Parathyroid adenoma (tissue), 2 donors: ENCODE results near the gene PRTN3.
"Not testable (repeated sequence)": the region's sequence is repeated elsewhere in the genome, so short reads cannot be mapped to it uniquely, and the experiment has no call there.

Experiments
- H2AFZ ChIP-seq: fragments of 300-600 bp; sonication (generic); one replicate; pipeline ENCODE4 v1.7.0; 2017; ENCODE audit warnings: antibody characterized with exemption, mild to moderate bottlenecking
- H3K27ac ChIP-seq: fragments of 300-600 bp; sonication (generic); one replicate; pipeline ENCODE4 v1.7.0; 2017
- H3K27me3 ChIP-seq: fragments of 300-600 bp; sonication (generic); one replicate; pipeline ENCODE4 v1.7.0; 2017; ENCODE audit warnings: low read length; ENCODE audit not compliant: control insufficient read depth, insufficient read depth
- H3K36me3 ChIP-seq: fragments of 300-600 bp; sonication (generic); one replicate; pipeline ENCODE4 v1.7.0; 2017; ENCODE audit warnings: low read length; ENCODE audit not compliant: control insufficient read depth, insufficient read depth
- H3K4me1 ChIP-seq: fragments of 300-600 bp; sonication (generic); one replicate; pipeline ENCODE4 v1.7.0; 2017; ENCODE audit warnings: control low read depth
- H3K4me2 ChIP-seq: fragments of 300-600 bp; sonication (generic); one replicate; pipeline ENCODE4 v1.7.0; 2017; ENCODE audit warnings: low read length
- H3K4me3 ChIP-seq: fragments of 300-600 bp; sonication (generic); one replicate; pipeline ENCODE4 v1.7.0; 2017; ENCODE audit warnings: low read depth, low read length
- H3K79me2 ChIP-seq: fragments of 300-600 bp; sonication (generic); one replicate; pipeline ENCODE4 v1.7.0; 2017; ENCODE audit warnings: control low read depth
- H3K9ac ChIP-seq: fragments of 300-600 bp; sonication (generic); one replicate; pipeline ENCODE4 v1.7.0; 2017; ENCODE audit warnings: mild to moderate bottlenecking
- H3K9me3 ChIP-seq: fragments of 300-600 bp; sonication (generic); one replicate; pipeline ENCODE4 v1.7.0; 2017; ENCODE audit warnings: low read length; ENCODE audit not compliant: control insufficient read depth
- TF ChIP-seq, protein P1 (sequence below): fragments of 300-600 bp; sonication (generic); IDR thresholded peaks from one replicate; pipeline ENCODE4 v1.7.0; 2017; ENCODE audit warnings: antibody characterized with exemption, mild to moderate bottlenecking
- donor health status: primary hyperparathyroidism.

Gene PRTN3

DNA sequence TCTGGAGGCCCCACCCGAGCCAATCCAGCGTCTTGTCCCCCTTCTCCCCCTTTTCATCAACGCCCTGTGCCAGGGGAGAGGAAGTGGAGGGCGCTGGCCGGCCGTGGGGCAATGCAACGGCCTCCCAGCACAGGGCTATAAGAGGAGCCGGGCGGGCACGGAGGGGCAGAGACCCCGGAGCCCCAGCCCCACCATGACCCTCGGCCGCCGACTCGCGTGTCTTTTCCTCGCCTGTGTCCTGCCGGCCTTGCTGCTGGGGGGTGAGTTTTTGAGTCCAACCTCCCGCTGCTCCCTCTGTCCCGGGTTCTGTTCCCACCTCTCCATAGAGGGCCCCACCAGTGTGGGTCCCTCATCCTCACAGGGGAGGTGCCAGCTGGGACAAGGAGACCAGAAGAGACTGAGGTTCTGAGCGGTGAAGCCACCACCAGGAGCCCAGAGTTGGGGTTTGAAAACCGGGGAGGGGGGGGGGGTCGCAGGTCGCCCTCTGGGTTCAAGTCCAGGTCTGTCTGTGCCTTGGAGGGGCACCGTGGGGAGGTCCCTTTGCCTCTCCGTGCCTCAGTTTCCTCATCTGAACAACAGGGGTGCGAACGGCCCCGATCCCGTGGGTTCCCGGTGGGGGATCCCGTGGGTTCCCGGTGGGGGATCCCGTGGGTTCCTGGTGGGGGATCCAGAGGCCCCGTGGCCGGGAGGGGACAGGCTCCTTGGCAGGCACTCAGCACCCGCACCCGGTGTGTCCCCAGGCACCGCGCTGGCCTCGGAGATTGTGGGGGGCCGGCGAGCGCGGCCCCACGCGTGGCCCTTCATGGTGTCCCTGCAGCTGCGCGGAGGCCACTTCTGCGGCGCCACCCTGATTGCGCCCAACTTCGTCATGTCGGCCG, 11.6 kb downstream of the PRTN3 start, which contains the start of gene ELANE:
TSS of gene ELANE (plus strand) at position 168 of the 878 bp plus-strand sequence. CDS start at position 194, 26 bp downstream.
- peak within 1 kb of the TSS; percentile 30 for H3K27ac ChIP-seq
- no peaks in the 10 kb centered on the region for H3K27me3 ChIP-seq
- no peak within 1 kb of the TSS for H2AFZ ChIP-seq
- H3K79me2 ChIP-seq = no peaks in the 10 kb centered on the region
- no peaks in the 10 kb centered on the region for H3K36me3 ChIP-seq
- H3K4me2 ChIP-seq = no peak within 1 kb of the TSS
- TF ChIP-seq, protein P1, sequence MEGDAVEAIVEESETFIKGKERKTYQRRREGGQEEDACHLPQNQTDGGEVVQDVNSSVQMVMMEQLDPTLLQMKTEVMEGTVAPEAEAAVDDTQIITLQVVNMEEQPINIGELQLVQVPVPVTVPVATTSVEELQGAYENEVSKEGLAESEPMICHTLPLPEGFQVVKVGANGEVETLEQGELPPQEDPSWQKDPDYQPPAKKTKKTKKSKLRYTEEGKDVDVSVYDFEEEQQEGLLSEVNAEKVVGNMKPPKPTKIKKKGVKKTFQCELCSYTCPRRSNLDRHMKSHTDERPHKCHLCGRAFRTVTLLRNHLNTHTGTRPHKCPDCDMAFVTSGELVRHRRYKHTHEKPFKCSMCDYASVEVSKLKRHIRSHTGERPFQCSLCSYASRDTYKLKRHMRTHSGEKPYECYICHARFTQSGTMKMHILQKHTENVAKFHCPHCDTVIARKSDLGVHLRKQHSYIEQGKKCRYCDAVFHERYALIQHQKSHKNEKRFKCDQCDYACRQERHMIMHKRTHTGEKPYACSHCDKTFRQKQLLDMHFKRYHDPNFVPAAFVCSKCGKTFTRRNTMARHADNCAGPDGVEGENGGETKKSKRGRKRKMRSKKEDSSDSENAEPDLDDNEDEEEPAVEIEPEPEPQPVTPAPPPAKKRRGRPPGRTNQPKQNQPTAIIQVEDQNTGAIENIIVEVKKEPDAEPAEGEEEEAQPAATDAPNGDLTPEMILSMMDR = no peak
- no peak within 1 kb of the TSS for H3K4me3 ChIP-seq
- no peaks in the 10 kb centered on the region for H3K9me3 ChIP-seq
- H3K9ac ChIP-seq = no peak within 1 kb of the TSS
- H3K4me1 ChIP-seq = peaks cover 4% of the 10 kb centered on the region

DNA sequence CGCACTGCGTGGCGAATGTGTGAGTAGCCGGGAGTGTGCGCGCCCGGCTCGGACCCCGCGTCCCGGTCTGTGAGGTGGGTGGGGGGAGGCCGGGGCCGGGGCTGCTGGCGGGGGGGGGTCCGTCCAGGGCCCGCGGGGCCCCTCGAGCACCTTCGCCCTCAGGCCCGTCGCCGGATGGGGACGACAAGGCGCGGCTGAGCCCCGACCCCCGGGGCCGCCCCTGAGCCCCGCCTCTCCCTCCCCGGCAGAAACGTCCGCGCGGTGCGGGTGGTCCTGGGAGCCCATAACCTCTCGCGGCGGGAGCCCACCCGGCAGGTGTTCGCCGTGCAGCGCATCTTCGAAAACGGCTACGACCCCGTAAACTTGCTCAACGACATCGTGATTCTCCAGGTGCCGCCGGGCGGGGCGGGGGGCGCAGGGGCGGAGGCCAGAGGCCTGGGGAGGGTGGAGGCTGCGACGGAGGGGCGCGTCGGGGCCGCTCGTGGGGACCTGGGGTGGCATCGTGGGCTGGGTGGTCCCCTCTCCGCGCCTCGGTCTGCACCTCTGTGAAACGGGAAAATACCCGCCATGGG, 12.3 kb downstream of the PRTN3 start:
- H3K4me2 ChIP-seq = no peak overlapping the region
- H2AFZ ChIP-seq = no peak overlapping the region
- no peak overlapping the region for H3K27ac ChIP-seq
- H3K27me3 ChIP-seq = no peaks in the 10 kb centered on the region
- peaks cover 4% of the 10 kb centered on the region for H3K4me1 ChIP-seq
- no peaks in the 10 kb centered on the region for H3K36me3 ChIP-seq
- no peak overlapping the region for H3K4me3 ChIP-seq
- TF ChIP-seq, protein P1 = no peak
- H3K9me3 ChIP-seq = no peaks in the 10 kb centered on the region
- H3K9ac ChIP-seq = no peak overlapping the region
- no peaks in the 10 kb centered on the region for H3K79me2 ChIP-seq

DNA sequence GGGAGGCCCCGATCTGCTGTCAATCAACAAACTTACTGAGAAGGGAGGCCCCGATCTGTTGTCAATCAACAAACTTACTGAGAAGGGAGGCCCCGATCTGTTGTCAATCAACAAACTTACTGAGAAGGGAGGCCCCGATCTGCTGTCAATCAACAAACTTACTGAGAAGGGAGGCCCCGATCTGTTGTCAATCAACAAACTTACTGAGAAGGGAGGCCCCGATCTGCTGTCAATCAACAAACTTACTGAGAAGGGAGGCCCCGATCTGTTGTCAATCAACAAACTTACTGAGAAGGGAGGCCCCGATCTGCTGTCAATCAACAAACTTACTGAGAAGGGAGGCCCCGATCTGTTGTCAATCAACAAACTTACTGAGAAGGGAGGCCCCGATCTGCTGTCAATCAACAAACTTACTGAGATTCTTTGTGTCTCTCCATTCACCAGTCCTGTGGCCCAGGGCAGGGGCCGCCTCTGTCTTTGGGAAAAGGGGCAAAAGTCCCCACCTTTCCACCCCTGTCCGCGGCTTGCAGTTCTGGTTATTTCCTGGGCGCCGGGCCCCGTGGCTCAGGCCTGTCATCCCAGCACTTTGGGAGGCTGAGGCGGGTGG, 12.9 kb downstream of the PRTN3 start:
- H3K9ac ChIP-seq, H3K79me2 ChIP-seq, H3K4me2 ChIP-seq, H3K27ac ChIP-seq, H3K4me3 ChIP-seq, H3K9me3 ChIP-seq, H3K4me1 ChIP-seq, H3K36me3 ChIP-seq, H3K27me3 ChIP-seq, H2AFZ ChIP-seq: not testable (repeated sequence)

DNA sequence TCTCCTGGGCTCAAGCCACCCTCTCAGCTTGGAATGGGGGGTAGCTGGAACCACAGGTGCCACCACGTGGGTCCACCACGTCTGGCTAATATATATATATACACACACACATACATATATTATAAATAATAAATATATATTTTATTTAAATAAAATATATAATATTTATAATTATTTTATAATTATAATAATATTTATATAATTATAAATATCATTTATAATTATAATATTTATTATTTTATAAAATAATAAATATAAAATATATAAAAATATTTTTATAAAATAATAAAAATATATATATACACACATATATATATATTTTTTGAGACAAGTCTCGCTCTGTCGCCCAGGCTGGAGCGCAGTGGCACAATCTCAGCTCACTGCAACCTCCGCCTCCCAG, 13.8 kb downstream of the PRTN3 start:
- H3K4me1 ChIP-seq = peaks cover 4% of the 10 kb centered on the region
- H3K27me3 ChIP-seq = no peaks in the 10 kb centered on the region
- TF ChIP-seq, protein P1 = no peak
- H2AFZ ChIP-seq = no peak overlapping the region
- H3K4me2 ChIP-seq = no peak overlapping the region
- no peak overlapping the region for H3K27ac ChIP-seq
- no peak overlapping the region for H3K4me3 ChIP-seq
- H3K9ac ChIP-seq = no peak overlapping the region
- H3K36me3 ChIP-seq = no peaks in the 10 kb centered on the region
- H3K79me2 ChIP-seq = no peaks in the 10 kb centered on the region
- no peaks in the 10 kb centered on the region for H3K9me3 ChIP-seq

DNA sequence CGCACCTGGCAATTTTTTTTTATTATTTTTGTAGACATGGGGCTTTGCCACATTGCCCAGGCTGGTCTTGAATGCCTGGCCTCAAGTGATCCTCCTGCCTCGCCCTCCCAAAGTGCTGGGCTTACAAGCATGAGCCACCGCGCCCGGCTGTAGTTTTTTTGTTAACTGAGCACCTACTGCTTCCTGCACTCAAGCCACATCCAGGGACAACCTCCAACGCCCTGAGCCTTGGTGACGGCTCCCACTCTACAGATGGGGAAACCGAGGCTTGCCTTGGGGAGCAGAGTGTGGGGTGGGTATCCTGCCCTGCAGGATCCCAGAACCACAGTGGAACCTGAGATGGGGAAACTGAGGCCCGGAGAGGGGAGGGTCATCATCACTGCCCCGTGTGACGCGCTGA, 14.3 kb downstream of the PRTN3 start:
- peaks cover 4% of the 10 kb centered on the region for H3K4me1 ChIP-seq
- no peak overlapping the region for H3K4me2 ChIP-seq
- H3K27ac ChIP-seq = no peak overlapping the region
- no peaks in the 10 kb centered on the region for H3K79me2 ChIP-seq
- H3K9ac ChIP-seq = no peak overlapping the region
- H3K27me3 ChIP-seq = no peaks in the 10 kb centered on the region
- no peak overlapping the region for H2AFZ ChIP-seq
- H3K36me3 ChIP-seq = no peaks in the 10 kb centered on the region
- H3K4me3 ChIP-seq = no peak overlapping the region
- TF ChIP-seq, protein P1 = no peak
- no peaks in the 10 kb centered on the region for H3K9me3 ChIP-seq
